AG10803 (cell line): ENCODE results near the gene ADAMTS15.
A peak's percentile ranks its signal among the peaks of the same experiment; 100 is the strongest.

Experiments used
- DNase-seq: peaks from one replicate; pipeline ENCODE4 v3.0.0; 2010; ENCODE audit warnings: low read depth
- H3K4me3 ChIP-seq: 2 replicates; pipeline ENCODE4 v1.5.1; 2011; ENCODE audit warnings: mild to moderate bottlenecking, low read length, control low read depth
- TF ChIP-seq, protein P1 (sequence below): conservative IDR thresholded peaks from 2 replicates; pipeline ENCODE4 v1.5.1; 2011; ENCODE audit warnings: mild to moderate bottlenecking, low read length, control low read depth, inconsistent platforms

ADAMTS15 gene

DNA sequence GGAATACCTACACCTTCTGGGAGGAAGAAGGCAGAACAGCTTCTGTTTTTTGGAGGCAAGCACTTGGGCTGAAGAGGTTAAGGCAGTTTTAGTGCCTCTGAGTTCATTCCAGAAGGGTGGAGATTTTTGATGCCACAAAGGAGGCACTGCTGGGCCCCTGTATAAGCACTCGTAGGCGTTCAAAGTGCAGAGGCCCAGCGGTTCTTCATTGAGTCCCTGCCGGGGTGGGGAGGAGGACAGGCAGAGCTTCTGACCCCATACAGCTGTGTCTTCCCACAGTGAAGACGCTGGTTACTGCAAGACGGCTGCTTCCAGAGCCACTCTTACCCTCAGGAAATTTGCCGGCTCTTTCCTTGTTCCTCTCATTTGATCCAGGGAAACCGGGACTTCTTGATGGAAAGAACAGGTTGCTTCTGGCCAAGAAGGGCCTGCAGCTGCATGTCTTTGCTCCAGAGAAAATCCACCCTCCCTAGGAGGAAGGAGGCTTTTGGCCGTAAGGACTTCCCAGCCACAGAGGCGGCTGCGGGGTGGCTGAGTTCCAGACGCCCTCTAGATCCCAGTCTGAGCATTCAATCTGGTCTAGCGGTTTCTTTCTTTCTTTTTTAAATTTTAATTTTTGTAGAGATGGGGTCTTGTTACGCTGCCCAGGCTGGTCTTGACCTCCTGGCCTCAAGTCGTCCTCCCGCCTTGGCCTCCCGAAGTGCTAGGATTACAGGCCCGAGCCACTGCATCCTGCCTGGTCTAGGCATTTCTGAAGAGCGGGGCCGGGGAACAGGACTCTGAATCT, 9.4 kb downstream of the ADAMTS15 start:
- no peak overlapping the region for H3K4me3 ChIP-seq
- TF ChIP-seq, protein P1, sequence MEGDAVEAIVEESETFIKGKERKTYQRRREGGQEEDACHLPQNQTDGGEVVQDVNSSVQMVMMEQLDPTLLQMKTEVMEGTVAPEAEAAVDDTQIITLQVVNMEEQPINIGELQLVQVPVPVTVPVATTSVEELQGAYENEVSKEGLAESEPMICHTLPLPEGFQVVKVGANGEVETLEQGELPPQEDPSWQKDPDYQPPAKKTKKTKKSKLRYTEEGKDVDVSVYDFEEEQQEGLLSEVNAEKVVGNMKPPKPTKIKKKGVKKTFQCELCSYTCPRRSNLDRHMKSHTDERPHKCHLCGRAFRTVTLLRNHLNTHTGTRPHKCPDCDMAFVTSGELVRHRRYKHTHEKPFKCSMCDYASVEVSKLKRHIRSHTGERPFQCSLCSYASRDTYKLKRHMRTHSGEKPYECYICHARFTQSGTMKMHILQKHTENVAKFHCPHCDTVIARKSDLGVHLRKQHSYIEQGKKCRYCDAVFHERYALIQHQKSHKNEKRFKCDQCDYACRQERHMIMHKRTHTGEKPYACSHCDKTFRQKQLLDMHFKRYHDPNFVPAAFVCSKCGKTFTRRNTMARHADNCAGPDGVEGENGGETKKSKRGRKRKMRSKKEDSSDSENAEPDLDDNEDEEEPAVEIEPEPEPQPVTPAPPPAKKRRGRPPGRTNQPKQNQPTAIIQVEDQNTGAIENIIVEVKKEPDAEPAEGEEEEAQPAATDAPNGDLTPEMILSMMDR = 0 out of 2 replicates have a peak, but pooled peaks have one; percentile 8
- peak; percentile 55 for DNase-seq

DNA sequence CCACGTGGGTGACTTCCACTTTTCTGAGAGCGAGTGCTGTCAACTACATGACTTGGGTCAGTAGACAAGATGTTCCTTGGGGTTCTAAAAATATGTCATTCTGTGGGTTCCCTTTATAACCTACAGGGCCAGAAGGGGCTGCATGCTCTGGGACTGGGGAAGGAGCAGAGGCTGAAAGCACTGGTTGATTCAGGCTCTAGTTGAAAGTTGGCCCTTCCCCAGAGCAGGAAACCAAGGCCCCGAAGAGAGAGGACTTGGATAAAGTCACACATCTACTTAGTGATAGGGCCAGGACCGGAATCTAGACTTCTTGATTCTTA, 9.9 kb downstream of the ADAMTS15 start:
- DNase-seq = no peak
- H3K4me3 ChIP-seq = no peak overlapping the region
- TF ChIP-seq, protein P1 = no peak

DNA sequence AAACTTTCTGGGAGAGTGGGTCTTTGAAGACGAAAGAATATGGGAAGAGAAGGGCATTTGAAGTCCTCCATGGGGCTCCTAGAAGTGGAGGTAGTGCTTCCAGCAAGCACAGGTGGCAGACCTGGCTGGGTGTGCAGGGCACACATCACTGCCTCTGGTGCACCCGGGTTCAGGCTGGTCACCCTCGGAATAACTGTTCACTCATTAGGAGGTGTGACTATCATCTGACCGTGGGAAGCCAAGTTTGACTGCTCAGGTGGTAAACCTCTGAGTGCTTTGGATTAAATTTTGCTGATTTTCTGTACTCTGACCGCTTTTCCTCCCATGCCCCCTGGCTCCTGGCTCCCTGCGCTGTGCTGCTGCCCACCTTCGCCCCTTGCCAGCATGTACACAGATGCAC, 11.1 kb downstream of the ADAMTS15 start:
- TF ChIP-seq, protein P1 = no peak
- H3K4me3 ChIP-seq = no peak overlapping the region
- DNase-seq = no peak

DNA sequence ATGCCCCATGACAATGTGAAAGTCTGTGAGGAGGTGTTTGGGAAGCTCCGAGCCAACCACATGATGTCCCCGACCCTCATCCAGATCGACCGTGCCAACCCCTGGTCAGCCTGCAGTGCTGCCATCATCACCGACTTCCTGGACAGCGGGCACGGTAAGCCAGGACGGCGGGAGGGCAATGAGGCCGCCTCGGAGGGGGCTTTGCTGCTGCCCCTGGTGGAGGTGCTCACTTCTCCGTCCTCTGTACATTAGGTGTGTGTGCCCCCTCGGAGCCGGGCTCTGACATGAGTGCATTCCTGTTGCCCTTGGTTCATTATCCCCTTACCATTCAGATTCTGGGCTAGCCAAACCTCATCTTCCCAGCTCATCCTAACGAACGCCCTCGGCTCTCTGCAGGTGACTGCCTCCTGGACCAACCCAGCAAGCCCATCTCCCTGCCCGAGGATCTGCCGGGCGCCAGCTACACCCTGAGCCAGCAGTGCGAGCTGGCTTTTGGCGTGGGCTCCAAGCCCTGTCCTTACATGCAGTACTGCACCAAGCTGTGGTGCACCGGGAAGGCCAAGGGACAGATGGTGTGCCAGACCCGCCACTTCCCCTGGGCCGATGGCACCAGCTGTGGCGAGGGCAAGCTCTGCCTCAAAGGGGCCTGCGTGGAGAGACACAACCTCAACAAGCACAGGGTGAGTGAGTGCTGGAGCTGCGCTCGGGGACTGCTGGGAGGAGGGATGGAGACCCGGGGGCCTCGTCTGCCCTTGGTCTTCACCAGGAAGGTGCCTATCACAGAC, 13.8 kb downstream of the ADAMTS15 start:
- no peak overlapping the region for H3K4me3 ChIP-seq
- DNase-seq = no peak
- TF ChIP-seq, protein P1 = no peak

DNA sequence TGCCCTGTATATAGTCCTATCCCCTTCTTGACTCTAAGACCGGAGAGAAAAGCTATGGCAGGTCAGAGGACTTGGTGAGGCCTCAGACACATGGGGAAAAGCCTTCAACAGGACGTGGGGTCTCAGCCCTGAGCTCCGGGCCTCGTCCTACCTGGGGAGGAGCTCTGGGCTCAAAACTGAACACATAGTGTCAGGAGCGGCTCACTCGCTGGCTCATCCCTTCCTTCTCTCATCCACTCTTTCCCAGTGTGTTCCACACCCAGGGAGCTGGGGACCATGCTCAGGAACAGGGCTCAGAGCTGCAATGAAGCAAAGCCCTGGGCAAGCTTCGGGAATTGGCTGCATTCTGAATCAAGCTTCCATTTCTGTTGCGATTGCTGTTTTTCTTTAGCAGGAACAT, 14.5 kb downstream of the ADAMTS15 start:
- DNase-seq = no peak
- TF ChIP-seq, protein P1 = no peak
- no peak overlapping the region for H3K4me3 ChIP-seq

DNA sequence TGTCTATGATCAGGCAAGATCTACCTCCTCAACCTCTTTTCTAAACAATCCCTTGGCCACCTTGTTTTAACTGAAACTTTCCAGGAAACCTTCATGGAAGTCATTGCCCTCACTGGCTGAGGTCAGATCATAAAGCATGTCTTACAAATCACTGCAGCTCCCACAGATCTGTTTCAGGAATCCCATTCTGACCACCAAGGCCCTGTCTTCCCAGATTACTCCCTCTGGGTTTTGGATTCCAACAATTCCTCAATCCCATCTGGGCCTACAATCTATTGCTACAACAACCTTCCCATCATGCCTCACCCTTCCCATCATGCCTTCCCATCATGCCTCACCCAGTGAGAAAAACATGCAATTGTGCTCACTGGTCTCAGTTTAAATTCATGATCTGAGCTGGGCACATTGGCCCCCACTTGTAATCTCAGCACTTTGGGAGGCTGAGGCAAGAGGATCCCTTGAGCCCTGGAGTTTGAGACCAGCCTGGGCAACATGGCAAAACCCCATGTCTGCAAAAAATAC, 15.9 kb downstream of the ADAMTS15 start:
- H3K4me3 ChIP-seq = no peak overlapping the region
- peak; percentile 92 for DNase-seq
- TF ChIP-seq, protein P1 = no peak
